Mesenchymal stem cell (in vitro differentiated cells and primary cell): Measurements from ENCODE around the gene PAOX.

Experiments used
- DNase-seq: peaks from one replicate; pipeline ENCODE4 v3.0.0-alpha.2; 2013
- H2AFZ ChIP-seq: one replicate; pipeline ENCODE4 v1.6.1; 2013; ENCODE audit warnings: low read depth, mild to moderate bottlenecking, control low read depth, inconsistent platforms, low read length, moderate library complexity
- H2AK5ac ChIP-seq: 2 replicates; pipeline ENCODE4 v1.6.1; 2013; ENCODE audit warnings: low read length, moderate library complexity, mild to moderate bottlenecking, inconsistent platforms; ENCODE audit not compliant: severe bottlenecking
- H2BK120ac ChIP-seq: one replicate; pipeline ENCODE4 v1.6.1; 2013; ENCODE audit warnings: low read depth, mild to moderate bottlenecking, inconsistent platforms, low read length, moderate library complexity
- H2BK12ac ChIP-seq, 2 experiments: one replicate each; pipeline ENCODE4 v1.6.1; 2013; ENCODE audit warnings: inconsistent platforms in 2 of 2, low read length in 2 of 2, mild to moderate bottlenecking in 2 of 2, moderate library complexity in 2 of 2, control low read depth in 1 of 2
- H2BK15ac ChIP-seq: one replicate; pipeline ENCODE4 v1.6.1; 2013; ENCODE audit warnings: mild to moderate bottlenecking, low read depth, inconsistent platforms; ENCODE audit not compliant: poor library complexity, severe bottlenecking
- H2BK5ac ChIP-seq: 2 replicates; pipeline ENCODE4 v1.6.1; 2013; ENCODE audit warnings: low read depth, mild to moderate bottlenecking, low read length, control low read depth, inconsistent platforms; ENCODE audit not compliant: poor library complexity, severe bottlenecking
- H3K14ac ChIP-seq, 2 experiments: one replicate each; pipeline ENCODE4 v1.6.1; 2013; ENCODE audit warnings: inconsistent platforms in 2 of 2, low read length in 2 of 2, control low read depth in 1 of 2, mild to moderate bottlenecking in 1 of 2, moderate library complexity in 1 of 2
- H3K18ac ChIP-seq, 2 experiments: one replicate each; pipeline ENCODE4 v1.6.1; 2013; ENCODE audit warnings: inconsistent platforms in 2 of 2, low read length in 2 of 2, control low read depth in 1 of 2, low read depth in 1 of 2, mild to moderate bottlenecking in 1 of 2
- H3K23ac ChIP-seq, 2 experiments: one replicate each; pipeline ENCODE4 v1.6.1; 2013; ENCODE audit warnings: inconsistent platforms in 2 of 2, low read length in 2 of 2, mild to moderate bottlenecking in 2 of 2, moderate library complexity in 2 of 2, control low read depth in 1 of 2
- H3K27ac ChIP-seq: 2 replicates; pipeline ENCODE4 v1.5.1; 2013; ENCODE audit warnings: mild to moderate bottlenecking, moderate library complexity, low read length, control low read depth, inconsistent platforms; ENCODE audit not compliant: poor library complexity, severe bottlenecking
- H3K27me3 ChIP-seq, 2 experiments: 2 replicates each; pipeline versions ENCODE4 v1.6.1 to v1.7.0; 2013; ENCODE audit warnings: low read length in 2 of 2, mild to moderate bottlenecking in 2 of 2, moderate library complexity in 2 of 2, control low read depth in 1 of 2, inconsistent platforms in 1 of 2; ENCODE audit not compliant: control insufficient read depth in 1 of 2, insufficient read depth in 1 of 2
- H3K36me3 ChIP-seq, 2 experiments: 2 replicates each; pipeline versions ENCODE4 v1.6.1 to v1.7.0; 2013; ENCODE audit warnings: low read length in 2 of 2, control low read depth in 1 of 2, inconsistent platforms in 1 of 2, low read depth in 1 of 2, mild to moderate bottlenecking in 1 of 2; ENCODE audit not compliant: insufficient read depth in 2 of 2, control insufficient read depth in 1 of 2
- H3K4ac ChIP-seq, 2 experiments: one replicate each; pipeline ENCODE4 v1.6.1; 2013; ENCODE audit warnings: inconsistent platforms in 2 of 2, low read length in 2 of 2, mild to moderate bottlenecking in 2 of 2, moderate library complexity in 2 of 2, control low read depth in 1 of 2, low read depth in 1 of 2
- H3K4me1 ChIP-seq: 2 replicates; pipeline ENCODE4 v1.6.1; 2013; ENCODE audit warnings: low read depth, low read length, control low read depth; ENCODE audit not compliant: control insufficient read depth, insufficient read depth
- H3K4me2 ChIP-seq: 2 replicates; pipeline ENCODE4 v1.6.1; 2013; ENCODE audit warnings: low read length, mild to moderate bottlenecking, inconsistent platforms; ENCODE audit not compliant: poor library complexity, severe bottlenecking
- H3K4me3 ChIP-seq, 2 experiments: 2 replicates each; pipeline versions ENCODE4 v1.5.1 to v1.7.0; 2013; ENCODE audit warnings: low read length in 2 of 2, mild to moderate bottlenecking in 2 of 2, control low read depth in 1 of 2, low read depth in 1 of 2; ENCODE audit not compliant: insufficient read depth in 1 of 2
- H3K79me1 ChIP-seq: replicated peaks from 2 replicates; pipeline ENCODE4 v1.6.1; 2013; ENCODE audit warnings: mild to moderate bottlenecking, control low read depth, low read length, inconsistent platforms; ENCODE audit not compliant: poor library complexity, severe bottlenecking
- H3K9ac ChIP-seq: 2 replicates; pipeline ENCODE4 v1.7.0; 2013; ENCODE audit warnings: mild to moderate bottlenecking, low read length, moderate library complexity
- H3K9me3 ChIP-seq: 2 replicates; pipeline ENCODE4 v1.7.0; 2013; ENCODE audit warnings: mild to moderate bottlenecking, low read length; ENCODE audit not compliant: control insufficient read depth
- H4K8ac ChIP-seq: one replicate; pipeline ENCODE4 v1.6.1; 2013; ENCODE audit warnings: inconsistent platforms, mild to moderate bottlenecking, low read length, moderate library complexity
- H4K91ac ChIP-seq: one replicate; pipeline ENCODE4 v1.6.1; 2013; ENCODE audit warnings: mild to moderate bottlenecking, low read length, inconsistent platforms
- WGBS: methylation state at CpG from one replicate; pipeline ENCODE4 v1.1.7; 2013; ENCODE audit warnings: mixed read lengths; 5-methylcytosine and 5-hydroxymethylcytosine counted together

The PAOX gene

DNA sequence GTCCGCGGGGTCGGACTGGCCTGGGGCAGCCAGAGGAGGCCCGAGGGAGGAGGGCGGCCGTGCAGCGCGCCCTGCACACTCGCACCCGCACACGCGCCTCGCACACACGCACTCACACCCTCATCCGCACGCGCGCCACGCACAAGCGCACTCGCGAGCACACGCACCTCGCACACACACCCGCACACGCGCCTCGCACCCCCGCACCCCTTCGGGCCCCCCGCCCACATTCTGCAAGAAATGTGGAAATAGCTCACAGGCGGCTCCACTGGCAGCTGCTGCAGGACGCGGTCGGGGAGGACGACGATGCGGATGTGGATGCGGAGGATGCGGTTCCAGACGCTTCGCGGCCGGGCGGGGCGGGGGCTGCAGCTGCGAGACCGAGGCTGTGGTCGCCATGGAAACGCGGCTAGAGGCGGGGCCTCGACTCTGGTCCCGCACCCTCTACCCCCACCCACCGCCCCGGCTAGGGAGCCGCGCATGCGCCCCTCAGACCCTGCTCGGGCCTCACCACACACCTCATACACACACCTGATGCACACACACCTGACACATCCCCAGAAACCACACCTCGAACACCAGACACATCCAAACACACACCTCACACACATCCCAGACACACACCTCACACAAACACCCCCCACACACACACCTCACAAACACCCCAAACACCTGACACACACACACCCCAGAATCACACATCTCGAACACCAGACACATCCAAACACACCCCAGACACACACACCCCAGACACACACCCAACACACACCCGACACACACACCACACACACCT lies 42.3 kb upstream of the PAOX start, which contains the start of gene CALY:
CALY (minus strand) TSS at position 320 of the 793 bp plus-strand sequence. CDS start 7,907 bp downstream, outside the sequence.
- H3K27me3 ChIP-seq = peaks cover 51 to 70% of the 10 kb centered on the region in 2 experiments
- peaks cover 21% of the 10 kb centered on the region for H3K4me1 ChIP-seq
- no peaks in the 10 kb centered on the region for H3K79me1 ChIP-seq
- H3K14ac ChIP-seq = no peak within 1 kb of the TSS
- no peak within 1 kb of the TSS for H2AFZ ChIP-seq
- H3K4me3 ChIP-seq = peak within 1 kb of the TSS; percentile 29 to 68
- peaks cover 0 to 5% of the 10 kb centered on the region in 2 experiments for H3K36me3 ChIP-seq
- no peak within 1 kb of the TSS for H2BK5ac ChIP-seq
- no peak within 1 kb of the TSS for H3K27ac ChIP-seq
- no peak within 1 kb of the TSS for H2AK5ac ChIP-seq
- no peak within 1 kb of the TSS for H3K4ac ChIP-seq
- H3K18ac ChIP-seq = no peak within 1 kb of the TSS
- no peaks in the 10 kb centered on the region for H3K9me3 ChIP-seq
- no peak for DNase-seq
- H3K9ac ChIP-seq = no peak within 1 kb of the TSS
- H2BK15ac ChIP-seq = no peak within 1 kb of the TSS
- H2BK120ac ChIP-seq = no peak within 1 kb of the TSS
- no peak within 1 kb of the TSS for H4K8ac ChIP-seq
- no peak within 1 kb of the TSS for H2BK12ac ChIP-seq
- H4K91ac ChIP-seq = peak within 1 kb of the TSS; percentile 66
- H3K4me2 ChIP-seq = no peak within 1 kb of the TSS
- 67% methylated on average over 61 of the region's 63 CpGs for WGBS
- no peak within 1 kb of the TSS for H3K23ac ChIP-seq

- H4K91ac ChIP-seq = no peak overlapping the region
- H3K27ac ChIP-seq = no peak overlapping the region
- H4K8ac ChIP-seq = no peak overlapping the region
- H2BK12ac ChIP-seq = no peak overlapping the region
- no peak overlapping the region for H3K4me3 ChIP-seq
- no peaks in the 10 kb centered on the region for H3K9me3 ChIP-seq
- peaks cover 21% of the 10 kb centered on the region for H3K4me1 ChIP-seq
- peaks cover 0 to 5% of the 10 kb centered on the region in 2 experiments for H3K36me3 ChIP-seq
- H2BK15ac ChIP-seq = no peak overlapping the region
- no peak overlapping the region for H3K14ac ChIP-seq
- DNase-seq = no peak
- H3K4ac ChIP-seq = no peak overlapping the region
- H2BK5ac ChIP-seq = no peak overlapping the region
- no peak overlapping the region for H3K4me2 ChIP-seq
- no peak overlapping the region for H2BK120ac ChIP-seq
- 88% methylated on average over 3 of the region's 3 CpGs for WGBS
- H3K18ac ChIP-seq = no peak overlapping the region
- peaks cover 46 to 67% of the 10 kb centered on the region in 2 experiments for H3K27me3 ChIP-seq
- no peak overlapping the region for H2AFZ ChIP-seq
- no peak overlapping the region for H2AK5ac ChIP-seq
- no peak overlapping the region for H3K9ac ChIP-seq
- no peak overlapping the region for H3K23ac ChIP-seq
- no peaks in the 10 kb centered on the region for H3K79me1 ChIP-seq
These were observed 41.7 kb upstream of the PAOX start for GRCh38 chr10:133337370-133337725.

GRCh38 chr10:133338080-133339071 lies 40.7 kb upstream of the PAOX start:
- no peak overlapping the region for H3K27ac ChIP-seq
- H4K91ac ChIP-seq = peak overlapping the region; percentile 21
- H3K36me3 ChIP-seq = peaks cover 0 to 5% of the 10 kb centered on the region in 2 experiments
- H2BK15ac ChIP-seq = no peak overlapping the region
- H3K4me2 ChIP-seq = no peak overlapping the region
- no peak overlapping the region for H3K23ac ChIP-seq
- peak overlapping the region in 1 of 2 experiments; percentile 26 for H3K4me3 ChIP-seq
- H3K4ac ChIP-seq = no peak overlapping the region
- peak overlapping the region in 1 of 2 experiments; percentile 6 for H3K14ac ChIP-seq
- H3K9me3 ChIP-seq = no peaks in the 10 kb centered on the region
- no peak overlapping the region for H2AFZ ChIP-seq
- H2BK5ac ChIP-seq = no peak overlapping the region
- H3K9ac ChIP-seq = no peak overlapping the region
- H2BK120ac ChIP-seq = no peak overlapping the region
- no peak overlapping the region for H4K8ac ChIP-seq
- DNase-seq = no peak
- no peak overlapping the region for H2BK12ac ChIP-seq
- H2AK5ac ChIP-seq = no peak overlapping the region
- no peaks in the 10 kb centered on the region for H3K79me1 ChIP-seq
- H3K18ac ChIP-seq = no peak overlapping the region
- H3K4me1 ChIP-seq = peaks cover 24% of the 10 kb centered on the region
- 85% methylated on average over 10 of the region's 10 CpGs for WGBS
- peaks cover 36 to 70% of the 10 kb centered on the region in 2 experiments for H3K27me3 ChIP-seq
